ENCODE data around the gene EMP1. TPM values are rescaled to one million over a fixed set of nuclear protein-coding genes. Genes with fewer than 3 reads are reported as not detected.

EMP1 gene
- total RNA-seq, 4 donors from 2014 or later = 237 to 838 (median 402) TPM

- 87% methylated on average over 6 of the region's 6 CpGs for WGBS, 2 donors
- no peak for TF ChIP-seq POLR2A (IDR thresholded peaks at IDR 0.05)
- TF ChIP-seq CTCF (IDR thresholded peaks at IDR 0.05) = no peak
- no peak overlapping the region for H3K4me3 ChIP-seq (ENCODE audit: low read depth, poor library complexity, severe bottlenecking)
- no peak for DNase-seq (ENCODE audit: low spot score in 2 of 2)
- intact Hi-C loops (cut with DNase I; ENCODE audit: low total_unique reads) = no loop called here
Observed at GRCh38 chr12:13152756-13153155, 43.8 kb upstream of the EMP1 start.

GRCh38 chr12:13153180-13153579, 43.3 kb upstream of the EMP1 start:
- H3K4me3 ChIP-seq (ENCODE audit: low read depth, poor library complexity, severe bottlenecking) = no peak overlapping the region
- no peak for TF ChIP-seq POLR2A (IDR thresholded peaks at IDR 0.05)
- TF ChIP-seq CTCF (IDR thresholded peaks at IDR 0.05) = no peak
- intact Hi-C loops (cut with DNase I; ENCODE audit: low total_unique reads) = no loop called here
- no peak for DNase-seq (ENCODE audit: low spot score in 2 of 2)
- 78 to 83% methylated on average over 7 of the region's 7 CpGs for WGBS, 2 donors

GRCh38 chr12:13154027-13154538, 42.4 kb upstream of the EMP1 start:
- 14 to 17% methylated on average over 3 of the region's 3 CpGs for WGBS, 2 donors
- intact Hi-C loops (cut with DNase I; ENCODE audit: low total_unique reads) = no loop called here
- TF ChIP-seq POLR2A (IDR thresholded peaks at IDR 0.05) = no peak
- no peak for TF ChIP-seq CTCF (IDR thresholded peaks at IDR 0.05)
- H3K4me3 ChIP-seq (ENCODE audit: low read depth, poor library complexity, severe bottlenecking) = no peak overlapping the region
- no peak for DNase-seq (ENCODE audit: low spot score in 2 of 2)

GRCh38 chr12:13154831-13155230, 41.7 kb upstream of the EMP1 start:
- no peak overlapping the region for H3K4me3 ChIP-seq (ENCODE audit: low read depth, poor library complexity, severe bottlenecking)
- intact Hi-C loops (cut with DNase I; ENCODE audit: low total_unique reads) = no loop called here
- TF ChIP-seq POLR2A (IDR thresholded peaks at IDR 0.05) = no peak
- TF ChIP-seq CTCF (IDR thresholded peaks at IDR 0.05) = no peak
- no peak for DNase-seq (ENCODE audit: low spot score in 2 of 2)

- no peak for TF ChIP-seq POLR2A (IDR thresholded peaks at IDR 0.05)
- TF ChIP-seq CTCF (IDR thresholded peaks at IDR 0.05) = no peak
- intact Hi-C loops (cut with DNase I; ENCODE audit: low total_unique reads) = no loop called here
- DNase-seq (ENCODE audit: low spot score in 2 of 2) = no peak
- H3K4me3 ChIP-seq (ENCODE audit: low read depth, poor library complexity, severe bottlenecking) = no peak overlapping the region
- 63 to 71% methylated on average over 2 of the region's 2 CpGs for WGBS, 2 donors
Observed at GRCh38 chr12:13156277-13156676, 40.2 kb upstream of the EMP1 start.

GRCh38 chr12:13161172-13161571, 35.4 kb upstream of the EMP1 start:
- intact Hi-C loops (cut with DNase I; ENCODE audit: low total_unique reads) = no loop called here
- TF ChIP-seq CTCF (IDR thresholded peaks at IDR 0.05) = no peak
- TF ChIP-seq POLR2A (IDR thresholded peaks at IDR 0.05) = no peak
- no peak for DNase-seq (ENCODE audit: low spot score in 2 of 2)
- H3K4me3 ChIP-seq (ENCODE audit: low read depth, poor library complexity, severe bottlenecking) = no peak overlapping the region
- WGBS, 2 donors = 85 to 86% methylated on average over 3 of the region's 3 CpGs

Data from lower leg skin (tissue), 4 donors.